HG02938 (cell line): ENCODE measurements around the gene CAPS.
A peak's percentile ranks its signal among the peaks of the same experiment; 100 is the strongest.

Source experiments
- ATAC-seq: cut with Tn5 transposase; IDR thresholded peaks from one replicate; pipeline ENCODE4 v1.9.1; 2021; ENCODE audit warnings: mild to moderate bottlenecking, moderate library complexity; ENCODE audit not compliant: unreplicated experiment

CAPS gene

GRCh38 chr19:5891938-5892771 is 21.9 kb upstream of the CAPS start:
- no peak for ATAC-seq

GRCh38 chr19:5892772-5893275 is 21.2 kb upstream of the CAPS start:
- ATAC-seq, result no peak

- no peak for ATAC-seq
Measured at GRCh38 chr19:5893296-5893903, 20.7 kb upstream of the CAPS start.

- no peak for ATAC-seq
Measured at GRCh38 chr19:5893907-5894703, 19.9 kb upstream of the CAPS start.

- no peak for ATAC-seq
Measured at GRCh38 chr19:5894704-5895349, 19.2 kb upstream of the CAPS start.

- no peak for ATAC-seq
Measured at GRCh38 chr19:5895409-5895808, 18.6 kb upstream of the CAPS start.

- ATAC-seq, result no peak
Measured at GRCh38 chr19:5895890-5896289, 18.2 kb upstream of the CAPS start.

GRCh38 chr19:5896365-5897076 is 17.5 kb upstream of the CAPS start:
- ATAC-seq, result no peak

GRCh38 chr19:5897189-5897969 is 16.7 kb upstream of the CAPS start:
- no peak for ATAC-seq

- ATAC-seq, result no peak
Measured at GRCh38 chr19:5899728-5900526, 14.1 kb upstream of the CAPS start.

- no peak for ATAC-seq
Measured at GRCh38 chr19:5900976-5901375, 13.1 kb upstream of the CAPS start.

GRCh38 chr19:5903056-5903623 is 10.9 kb upstream of the CAPS start:
- no peak for ATAC-seq

GRCh38 chr19:5903624-5904351 is 10.3 kb upstream of the CAPS start, which contains the start of gene NDUFA11:
Gene NDUFA11 (minus strand): TSS chr19:5903790. CDS start chr19:5903708, 82 bp downstream.
- ATAC-seq, result peak; percentile 34

GRCh38 chr19:5904352-5905113 is 9.5 kb upstream of the CAPS start, which contains the start of gene VMAC:
Gene VMAC (plus strand): TSS chr19:5904872. CDS start chr19:5904891, 19 bp downstream.
- peak; percentile 79 for ATAC-seq

- no peak for ATAC-seq
Measured at GRCh38 chr19:5905114-5905778, 8.8 kb upstream of the CAPS start.

GRCh38 chr19:5907241-5907640 is 6.8 kb upstream of the CAPS start:
- no peak for ATAC-seq
